ENCODE measurements around the gene MYH11. TPM values are rescaled to one million over a fixed set of nuclear protein-coding genes. Genes with fewer than 3 reads are reported as not detected.
"Not testable (repeated sequence)": the region's sequence is repeated elsewhere in the genome, so short reads cannot be mapped to it uniquely, and the experiment has no call there.

MYH11 gene
- total RNA-seq, 2 experiments from 2014 or later, result 0.07 TPM; not detected in 1

DNA sequence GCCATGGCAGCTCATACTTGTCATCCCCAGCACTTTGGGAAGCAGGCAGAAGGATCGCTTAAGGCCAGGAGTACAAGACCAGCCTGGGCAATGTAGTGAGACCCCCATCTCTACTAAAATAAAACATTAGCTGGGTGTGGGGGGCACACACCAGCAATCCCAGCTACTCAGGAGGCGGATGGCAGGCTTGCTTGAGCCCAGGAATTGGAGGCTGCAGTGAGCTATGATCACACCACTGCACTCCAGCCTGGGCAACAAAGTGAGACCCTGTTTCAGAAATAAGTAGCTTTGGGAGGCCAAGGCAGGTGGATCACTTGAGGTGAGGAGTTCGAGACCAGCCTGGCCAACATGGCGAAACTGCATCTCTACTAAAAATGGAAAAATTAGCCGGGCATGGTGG is 129.1 kb downstream of the MYH11 start:
- CTCF ChIA-PET; H3K4me3 Mint-ChIP-seq; H3K27ac Mint-ChIP-seq; H3K27me3 Mint-ChIP-seq; DNase-seq; POLR2A ChIA-PET; intact Hi-C loops (cut with micrococcal nuclease); H3K9me3 Mint-ChIP-seq; H3K4me1 Mint-ChIP-seq (ENCODE audit: low read depth): not testable (repeated sequence)
- H3K36me3 Mint-ChIP-seq, result peaks cover 20% of the 10 kb centered on the region

DNA sequence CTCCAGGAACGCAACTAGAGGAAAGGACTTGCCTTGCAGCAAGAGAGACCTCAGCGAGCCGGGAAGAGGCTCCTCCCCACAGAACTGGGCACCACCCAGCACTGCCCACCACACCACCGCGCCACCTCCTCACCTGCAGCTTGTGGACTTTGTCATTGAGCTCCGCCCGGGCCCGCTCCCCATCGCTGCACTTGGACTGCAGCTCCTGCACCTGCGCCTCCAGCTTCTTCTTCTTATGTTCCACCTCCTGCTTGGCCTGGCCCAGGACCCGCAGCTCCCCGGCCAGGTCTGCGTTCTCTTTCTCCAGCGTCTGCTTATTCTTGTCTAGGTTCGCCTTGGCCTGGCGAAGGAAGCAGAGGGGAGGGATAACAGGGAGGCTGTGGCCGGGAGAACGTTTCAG is 130.1 kb downstream of the MYH11 start:
- H3K36me3 Mint-ChIP-seq, result peaks cover 20% of the 10 kb centered on the region
- H3K27ac Mint-ChIP-seq, result peak overlapping the region; percentile 33
- intact Hi-C loops (cut with micrococcal nuclease), result no loop called here
- CTCF ChIA-PET, result no interaction called here
- H3K9me3 Mint-ChIP-seq, result no peaks in the 10 kb centered on the region
- DNase-seq, result no peak
- POLR2A ChIA-PET, result no interaction called here
- no peaks in the 10 kb centered on the region for H3K4me1 Mint-ChIP-seq (ENCODE audit: low read depth)
- no peak overlapping the region for H3K4me3 Mint-ChIP-seq
- H3K27me3 Mint-ChIP-seq, result no peaks in the 10 kb centered on the region

DNA sequence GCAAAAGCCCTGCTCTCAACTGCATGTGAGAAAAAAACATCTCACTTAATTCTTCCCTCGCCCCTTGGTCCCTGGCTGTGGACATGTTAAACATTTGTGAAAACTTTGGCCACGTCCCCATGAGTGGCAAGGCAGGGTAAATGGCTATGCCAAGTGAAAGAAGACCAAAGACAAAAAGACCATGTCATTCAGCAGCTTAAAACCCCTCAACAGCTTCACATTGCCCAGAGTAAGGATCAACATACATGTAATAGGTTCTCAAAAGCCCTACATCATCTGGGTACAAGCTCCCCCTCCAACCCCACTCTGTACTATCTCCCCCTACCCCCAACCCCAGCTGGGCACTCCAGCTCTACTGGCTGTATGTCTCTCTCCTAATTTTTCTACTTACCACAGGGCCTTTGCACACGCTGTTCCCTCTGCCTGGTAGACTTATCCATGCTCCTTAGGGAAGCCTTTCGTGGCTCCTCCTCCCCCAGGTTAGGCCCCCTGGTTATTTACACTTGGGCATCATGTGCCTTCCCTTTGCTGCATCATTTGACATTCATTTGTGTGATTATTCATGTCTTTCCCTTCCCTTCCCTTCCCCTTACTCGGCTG is 131.1 kb downstream of the MYH11 start:
- POLR2A ChIA-PET, result no interaction called here

DNA sequence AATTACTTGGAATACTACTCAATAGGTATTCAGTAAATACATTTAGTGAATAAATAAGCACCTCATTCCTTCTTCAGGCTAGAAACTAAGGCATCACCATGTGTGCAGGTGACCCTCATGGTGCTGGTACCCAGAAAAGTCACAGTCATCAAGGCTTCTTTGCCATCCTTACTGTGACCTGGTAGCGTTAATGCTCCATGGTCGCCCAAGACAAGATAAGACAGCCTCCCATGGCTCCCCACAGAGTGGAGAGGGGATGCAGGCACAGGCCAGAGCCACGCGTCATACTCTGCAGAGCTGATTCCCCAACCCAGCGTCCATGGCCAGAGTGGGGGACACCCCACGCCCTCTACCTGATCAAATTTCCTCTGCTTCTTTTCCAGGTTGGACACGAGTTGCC is 133.0 kb downstream of the MYH11 start:
- Mint-ChIP-seq H3K36me3 (peaks cover 20% of the 10 kb centered on the region), H3K27ac (no peak overlapping the region), H3K4me3 (no peak overlapping the region), H3K9me3 (no peaks in the 10 kb centered on the region), H3K27me3 (no peaks in the 10 kb centered on the region), H3K4me1 (ENCODE audit: low read depth) (no peaks in the 10 kb centered on the region)
- DNase-seq, result no peak
- intact Hi-C loops (cut with micrococcal nuclease), result no loop called here
- CTCF ChIA-PET, result no interaction called here
- POLR2A ChIA-PET, result no interaction called here

More for the DNA sequence above, 131.1 kb downstream of the MYH11 start:
- H3K9me3 Mint-ChIP-seq, result no peaks in the 10 kb centered on the region
- intact Hi-C loops (cut with micrococcal nuclease), result no loop called here
- no peak for DNase-seq
- CTCF ChIA-PET, result no interaction called here
- no peak overlapping the region for H3K4me3 Mint-ChIP-seq
- no peak overlapping the region for H3K27ac Mint-ChIP-seq
- peaks cover 20% of the 10 kb centered on the region for H3K36me3 Mint-ChIP-seq
- no peaks in the 10 kb centered on the region for H3K27me3 Mint-ChIP-seq
- no peaks in the 10 kb centered on the region for H3K4me1 Mint-ChIP-seq (ENCODE audit: low read depth)

DNA sequence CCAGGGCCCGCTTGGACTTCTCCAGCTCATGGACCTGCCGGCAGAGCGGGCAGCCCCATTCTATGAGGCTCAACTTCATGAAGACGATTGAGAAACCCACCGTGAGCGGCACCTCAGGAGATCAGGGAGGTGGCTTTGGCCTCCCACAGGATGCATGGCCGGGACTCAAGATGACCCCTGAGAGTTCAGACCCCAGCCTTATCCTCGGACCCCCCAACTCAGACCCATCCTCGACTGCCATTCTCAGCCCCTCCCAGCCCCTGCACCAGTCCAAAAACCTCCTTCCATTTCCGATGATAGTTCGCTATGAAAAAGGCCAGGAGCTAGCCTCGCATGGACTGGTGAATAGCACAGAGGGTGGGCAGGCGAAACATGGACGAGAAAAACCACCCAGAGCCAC is 135.8 kb downstream of the MYH11 start:
- Mint-ChIP-seq H3K27me3 (no peaks in the 10 kb centered on the region), H3K36me3 (peaks cover 26% of the 10 kb centered on the region), H3K4me3 (no peak overlapping the region), H3K27ac (no peak overlapping the region), H3K9me3 (no peaks in the 10 kb centered on the region), H3K4me1 (ENCODE audit: low read depth) (no peaks in the 10 kb centered on the region)
- ChIA-PET CTCF (no interaction called here), POLR2A (interaction anchor here (0.7 kb wide), 1 partner anchor 36 kb away, joined by 3 read pairs; no protein-coding TSS in a partner anchor)
- DNase-seq, result no peak
- intact Hi-C loops (cut with micrococcal nuclease), result no loop called here

DNA sequence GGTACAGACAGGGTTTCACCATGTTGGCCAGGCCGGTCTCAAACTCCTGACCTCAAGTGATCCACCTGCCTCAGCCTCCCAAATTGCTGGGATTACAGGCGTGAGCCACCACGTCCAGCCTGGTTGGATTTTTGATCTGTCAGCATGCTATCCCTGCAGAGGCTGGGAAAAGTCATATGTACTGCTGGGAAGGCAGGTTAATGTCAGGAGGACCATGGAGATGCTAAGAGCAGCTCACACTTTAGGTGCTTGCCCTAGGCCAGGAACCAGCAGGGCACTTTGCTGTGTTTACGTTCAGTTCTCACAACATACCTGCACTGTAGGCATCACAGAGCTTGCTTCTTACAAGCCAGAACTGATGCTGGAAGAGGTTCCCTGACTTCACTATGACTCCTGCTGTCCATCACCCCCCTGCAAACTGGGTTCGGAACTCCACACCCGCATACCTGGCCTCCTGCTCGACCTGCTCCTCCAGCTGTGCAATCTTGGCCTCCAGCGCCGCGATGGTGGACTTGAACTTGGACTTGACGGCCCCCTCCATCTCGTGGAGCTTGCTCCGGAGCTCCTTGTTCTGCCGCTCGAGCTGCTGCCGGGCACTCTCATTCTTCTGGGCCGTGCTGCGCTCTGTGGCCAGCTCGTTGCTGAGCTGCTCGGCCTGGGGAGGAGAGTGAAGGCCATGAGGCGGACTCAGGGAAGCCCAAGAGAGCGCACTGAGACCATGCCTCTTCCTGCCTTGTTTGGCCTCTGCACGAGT is 140.0 kb downstream of the MYH11 start:
- H3K36me3 Mint-ChIP-seq, result peaks cover 12% of the 10 kb centered on the region
- intact Hi-C loops (cut with micrococcal nuclease), result no loop called here
- H3K27ac Mint-ChIP-seq, result no peak overlapping the region
- H3K4me3 Mint-ChIP-seq, result no peak overlapping the region
- H3K4me1 Mint-ChIP-seq (ENCODE audit: low read depth), result no peaks in the 10 kb centered on the region
- H3K27me3 Mint-ChIP-seq, result no peaks in the 10 kb centered on the region
- ChIA-PET POLR2A (no interaction called here), CTCF (no interaction called here)
- DNase-seq, result no peak
- no peaks in the 10 kb centered on the region for H3K9me3 Mint-ChIP-seq

DNA sequence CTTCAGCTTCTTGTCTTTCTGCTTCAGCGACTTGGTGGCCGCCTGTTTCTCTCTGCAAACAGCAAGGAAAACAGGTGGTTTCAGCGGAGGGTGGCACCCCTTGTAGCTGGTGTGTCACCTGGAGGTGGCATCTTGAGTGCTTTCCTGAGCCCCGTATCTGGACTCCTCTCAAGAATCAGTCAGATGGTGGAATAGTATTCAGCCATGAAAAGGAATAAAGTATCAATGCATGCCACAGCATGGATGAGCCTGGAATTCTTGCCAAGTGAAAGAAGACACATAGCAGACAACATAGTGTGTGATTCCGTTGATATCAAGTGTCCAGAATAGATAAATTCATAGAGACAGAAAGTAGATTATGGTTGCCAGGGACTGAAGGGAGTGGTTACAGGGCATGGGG is 141.6 kb downstream of the MYH11 start:
- H3K27me3 Mint-ChIP-seq, result no peaks in the 10 kb centered on the region
- H3K4me1 Mint-ChIP-seq (ENCODE audit: low read depth), result no peaks in the 10 kb centered on the region
- no peak overlapping the region for H3K27ac Mint-ChIP-seq
- no peak overlapping the region for H3K4me3 Mint-ChIP-seq
- peaks cover 12% of the 10 kb centered on the region for H3K36me3 Mint-ChIP-seq
- intact Hi-C loops (cut with micrococcal nuclease), result no loop called here
- H3K9me3 Mint-ChIP-seq, result no peaks in the 10 kb centered on the region
- no peak for DNase-seq
- ChIA-PET POLR2A (no interaction called here), CTCF (interaction anchor here (1.2 kb wide), 1 partner anchor 11 kb away, joined by 5 read pairs; no protein-coding TSS in a partner anchor)

DNA sequence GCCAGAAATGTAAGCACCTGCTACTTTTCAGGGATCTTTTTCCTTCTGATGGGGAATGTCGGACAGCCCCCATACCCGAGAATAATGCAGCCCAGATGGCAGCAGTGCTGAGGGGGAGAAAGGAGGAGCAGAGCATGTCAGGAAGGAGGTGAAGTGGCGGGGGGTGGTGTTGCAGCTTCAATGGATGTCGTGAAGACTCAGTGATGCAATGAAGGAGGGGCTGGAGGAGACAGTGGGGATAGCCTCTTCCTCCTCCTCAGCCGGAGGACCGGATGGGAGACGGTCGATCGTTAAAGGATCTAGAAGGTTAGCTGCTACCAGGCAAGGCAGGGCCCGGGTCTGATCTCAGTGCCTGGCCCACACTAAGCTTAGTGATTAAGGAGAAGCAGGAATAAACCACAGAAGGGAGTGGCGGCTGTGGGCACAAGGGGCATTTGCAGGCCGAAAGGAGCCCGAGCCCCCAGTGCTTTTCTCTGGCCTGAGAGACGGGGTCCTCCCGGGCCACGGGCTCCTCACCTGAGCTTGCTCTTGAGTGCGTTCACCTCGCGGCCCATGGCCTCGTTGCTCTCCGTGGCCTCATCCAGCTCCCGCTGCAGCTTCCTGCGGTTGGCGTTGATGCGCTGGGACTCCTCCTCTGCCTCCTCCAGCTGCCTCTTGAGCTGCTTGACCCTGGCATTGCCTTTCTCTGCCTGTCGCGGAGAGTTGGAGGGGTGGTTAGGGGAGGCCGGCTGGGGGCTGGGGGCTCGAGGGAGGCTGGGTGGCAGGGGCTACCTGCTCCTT is 142.2 kb downstream of the MYH11 start:
- CTCF ChIA-PET, result interaction anchor here (1.2 kb wide), 1 partner anchor 10 kb away, joined by 5 read pairs; no protein-coding TSS in a partner anchor
- POLR2A ChIA-PET, result no interaction called here
- intact Hi-C loops (cut with micrococcal nuclease), result no loop called here
- H3K4me3 Mint-ChIP-seq, result no peak overlapping the region
- no peak for DNase-seq
- no peaks in the 10 kb centered on the region for H3K9me3 Mint-ChIP-seq
- no peak overlapping the region for H3K27ac Mint-ChIP-seq
- H3K27me3 Mint-ChIP-seq, result no peaks in the 10 kb centered on the region
- peaks cover 12% of the 10 kb centered on the region for H3K36me3 Mint-ChIP-seq
- H3K4me1 Mint-ChIP-seq (ENCODE audit: low read depth), result no peaks in the 10 kb centered on the region

DNA sequence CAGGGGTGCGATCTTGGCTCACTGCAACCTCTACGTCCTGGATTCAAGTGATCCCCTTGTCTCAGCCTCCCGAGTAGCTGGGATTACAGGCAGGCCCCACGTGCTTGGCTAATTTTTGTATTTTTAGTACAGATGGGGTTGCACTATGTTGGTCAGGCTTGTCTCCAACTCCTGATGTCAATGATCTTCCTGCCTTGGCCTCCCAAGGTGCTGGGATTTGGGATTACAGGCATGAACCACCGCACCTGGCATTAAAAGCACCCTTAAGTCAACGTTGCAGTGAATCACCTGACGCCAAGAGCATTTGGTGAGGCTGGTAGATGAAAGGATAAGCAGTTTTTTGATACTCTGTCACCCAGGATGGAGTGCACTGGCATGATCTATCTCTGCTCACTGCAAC is 147.8 kb downstream of the MYH11 start:
- Mint-ChIP-seq H3K4me3 (no peak overlapping the region), H3K36me3 (peaks cover 13% of the 10 kb centered on the region), H3K9me3 (no peaks in the 10 kb centered on the region), H3K4me1 (ENCODE audit: low read depth) (peaks cover 12% of the 10 kb centered on the region), H3K27ac (no peak overlapping the region), H3K27me3 (no peaks in the 10 kb centered on the region)
- ChIA-PET CTCF (interaction anchor here (0.6 kb wide), 1 partner anchor 80 kb away, joined by 3 read pairs; no protein-coding TSS in a partner anchor), POLR2A (no interaction called here)
- intact Hi-C loops (cut with micrococcal nuclease), result loop anchor here (10.0 kb wide), 1 partner anchor 274 kb away; the partner anchor contains the start of gene BMERB1
- no peak for DNase-seq

DNA sequence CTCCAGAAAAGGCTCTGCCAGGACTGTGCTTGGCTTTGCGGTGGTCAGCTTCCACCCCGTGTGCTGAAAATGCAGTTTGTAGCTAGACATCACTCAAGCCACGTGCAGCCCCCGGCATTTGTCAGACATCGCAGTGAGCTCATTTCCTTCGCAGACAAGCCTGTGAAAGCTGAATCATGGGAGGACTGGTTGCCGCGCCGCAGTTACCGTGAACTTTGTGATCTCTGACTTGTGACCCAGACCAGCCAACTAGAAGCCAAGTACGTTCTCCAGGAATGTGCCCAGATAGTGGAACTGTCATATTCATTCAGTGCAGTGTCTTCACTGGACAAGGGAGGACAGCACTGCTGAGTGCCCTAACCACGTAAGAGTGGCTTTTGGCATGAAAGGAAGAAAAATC is 148.7 kb downstream of the MYH11 start:
- Mint-ChIP-seq H3K4me3 (no peak overlapping the region), H3K36me3 (peaks cover 9% of the 10 kb centered on the region), H3K9me3 (no peaks in the 10 kb centered on the region), H3K27ac (peak overlapping the region; percentile 2), H3K27me3 (no peaks in the 10 kb centered on the region), H3K4me1 (ENCODE audit: low read depth) (peaks cover 12% of the 10 kb centered on the region)
- POLR2A ChIA-PET, result no interaction called here
- no peak for DNase-seq
- CTCF ChIA-PET, result interaction anchor here (1.2 kb wide), 1 partner anchor 280 kb away, joined by 4 read pairs; no protein-coding TSS in a partner anchor
- intact Hi-C loops (cut with micrococcal nuclease), result loop anchor here (10.0 kb wide), 1 partner anchor 273 kb away; the partner anchor contains the start of gene BMERB1

DNA sequence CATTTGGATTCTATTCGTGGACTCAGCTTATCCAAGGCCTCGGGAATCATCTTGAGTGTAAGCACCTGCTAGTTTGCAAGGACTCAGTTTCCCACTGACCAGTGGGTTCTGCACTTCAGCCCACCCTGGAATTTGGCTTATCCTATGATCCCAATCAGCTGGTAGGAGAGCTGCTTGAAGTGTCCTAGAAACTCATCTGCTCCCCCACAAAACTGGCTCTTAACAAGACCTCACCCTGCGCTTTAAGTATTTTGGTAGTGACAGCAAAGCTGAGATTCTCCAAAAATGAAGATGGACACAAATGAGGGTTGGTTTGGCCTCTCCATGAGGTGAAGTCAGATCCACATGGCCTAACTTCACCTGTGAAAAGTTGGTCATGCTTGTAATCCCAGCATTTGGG is 149.5 kb downstream of the MYH11 start:
- POLR2A ChIA-PET, result no interaction called here
- Mint-ChIP-seq H3K27me3 (no peaks in the 10 kb centered on the region), H3K4me1 (ENCODE audit: low read depth) (peaks cover 12% of the 10 kb centered on the region), H3K27ac (no peak overlapping the region), H3K9me3 (no peaks in the 10 kb centered on the region), H3K36me3 (peaks cover 9% of the 10 kb centered on the region), H3K4me3 (no peak overlapping the region)
- intact Hi-C loops (cut with micrococcal nuclease), result loop anchor here (10.0 kb wide), 1 partner anchor 273 kb away; the partner anchor contains the start of gene BMERB1
- DNase-seq, result no peak
- CTCF ChIA-PET, result no interaction called here

DNA sequence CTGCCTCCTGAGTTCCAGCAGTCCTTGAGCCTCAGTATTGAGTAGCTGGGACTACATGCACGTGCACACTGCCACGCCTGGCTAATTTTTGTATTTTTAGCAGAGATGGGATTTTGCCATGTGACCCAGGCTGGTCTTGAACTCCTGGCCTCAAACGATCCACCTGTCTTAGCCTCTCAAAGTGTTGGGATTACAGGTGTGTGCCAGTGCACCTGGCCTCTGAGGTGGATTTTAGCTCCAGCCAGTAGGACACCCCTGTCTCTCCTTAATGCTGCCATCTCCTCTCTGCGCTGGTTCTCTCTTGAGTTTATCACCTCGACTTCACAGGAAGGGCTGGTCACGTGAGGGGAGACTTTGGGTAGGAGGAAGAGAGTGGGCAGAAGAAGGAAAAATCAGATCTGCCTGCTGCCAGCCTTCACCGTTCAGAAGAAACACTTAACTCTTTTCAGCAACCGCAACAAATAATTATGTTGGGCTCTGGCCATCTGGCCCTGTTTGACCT is 151.7 kb downstream of the MYH11 start:
- ChIA-PET POLR2A (no interaction called here), CTCF (interaction anchor here (0.6 to 3.2 kb wide), 17 partner anchors 8 to 423 kb away, joined by 3 to 14 read pairs (median 4); no protein-coding TSS in a partner anchor)
- H3K36me3 Mint-ChIP-seq, result peaks cover 16% of the 10 kb centered on the region
- DNase-seq, result no peak
- intact Hi-C loops (cut with micrococcal nuclease), result loop anchor here (10.0 kb wide), 1 partner anchor 270 kb away; the partner anchor contains the start of gene BMERB1
- H3K27ac Mint-ChIP-seq, result no peak overlapping the region
- H3K4me3 Mint-ChIP-seq, result no peak overlapping the region
- H3K4me1 Mint-ChIP-seq (ENCODE audit: low read depth), result peaks cover 12% of the 10 kb centered on the region
- no peaks in the 10 kb centered on the region for H3K9me3 Mint-ChIP-seq
- H3K27me3 Mint-ChIP-seq, result no peaks in the 10 kb centered on the region
